ENCODE measurements around the gene TTLL11. TPM values are rescaled to one million over a fixed set of nuclear protein-coding genes. Genes with fewer than 3 reads are reported as not detected.

TTLL11 gene
- total and polyA plus RNA-seq, 2 of the 8 experiments (the other 6 are each of a cell fraction or from before 2014, with no cell fraction given), result 0.56 to 0.80 TPM

DNA sequence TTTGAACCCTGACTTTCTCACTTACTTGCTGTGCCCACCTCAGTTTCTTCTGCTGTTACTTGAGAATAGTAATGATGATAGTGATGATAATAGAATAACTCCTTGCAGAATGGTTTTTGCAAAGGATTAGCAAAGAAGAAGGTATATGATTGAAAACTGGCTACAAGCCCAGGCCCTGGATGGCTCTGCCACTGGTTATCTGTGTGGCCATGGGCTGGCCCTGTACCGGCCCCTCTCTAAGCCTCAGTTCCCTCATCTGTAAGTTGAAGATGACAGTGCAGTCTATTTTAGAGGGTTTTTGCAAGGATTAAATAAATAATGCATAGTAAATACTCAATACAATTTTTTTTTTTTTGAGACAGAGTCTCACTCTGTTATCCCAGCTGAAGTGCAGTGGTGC is 6.2 kb downstream of the TTLL11 start (continued):
- TF ChIP-seq CHD1 (IDR thresholded peaks at IDR 0.05; ENCODE audit: low read depth, low read length), result no peak
- no peak for TF ChIP-seq KDM5A (IDR thresholded peaks at IDR 0.05; ENCODE audit: low read length)
- TF ChIP-seq GABPA (IDR thresholded peaks at IDR 0.05; ENCODE audit: borderline replicate concordance, insufficient read depth, low read length), result no peak
- TF ChIP-seq, protein P1, sequence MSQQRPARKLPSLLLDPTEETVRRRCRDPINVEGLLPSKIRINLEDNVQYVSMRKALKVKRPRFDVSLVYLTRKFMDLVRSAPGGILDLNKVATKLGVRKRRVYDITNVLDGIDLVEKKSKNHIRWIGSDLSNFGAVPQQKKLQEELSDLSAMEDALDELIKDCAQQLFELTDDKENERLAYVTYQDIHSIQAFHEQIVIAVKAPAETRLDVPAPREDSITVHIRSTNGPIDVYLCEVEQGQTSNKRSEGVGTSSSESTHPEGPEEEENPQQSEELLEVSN (IDR thresholded peaks at IDR 0.05), result no peak

Measured in H1 (cell line).